A549 (cell line): ENCODE results near the gene KLHL8. TPM values are rescaled to one million over a fixed set of nuclear protein-coding genes. Genes with fewer than 3 reads are reported as not detected.

Experiments
- ATAC-seq, 2 experiments: fragments of 200-7000 bp in 1 of 2; fragments of >200 bp in 1 of 2; cut with Nextera tagmentation in 1 of 2; cut with Tn5 transposase in 1 of 2; 3 replicates each; pipeline versions ENCODE4 v1.8.0 to v1.9.1; 2018 to 2020; ENCODE audit warnings: mild to moderate bottlenecking in 1 of 2, moderate library complexity in 1 of 2
- CTCF ChIA-PET: fragments of 300-600 bp; sonication (Branson Sonifier 250); formaldehyde crosslinking; extraction: SDS; loops from one replicate; lab custom pipeline; 2021; ENCODE audit warnings: antibody characterized with exemption, inconsistent platforms; lab: Yijun Ruan, JAX
- POLR2A ChIA-PET: fragments of 350-600 bp; formaldehyde crosslinking; extraction: SDS; loops from one replicate; lab custom pipeline; 2021; ENCODE audit warnings: antibody characterized with exemption, inconsistent platforms; lab: Yijun Ruan, JAX
- DNase-seq, 2 experiments: peaks; one replicate each; pipeline versions ENCODE4 v3.0.0 to v3.0.0-alpha.2; 2011 to 2016; ENCODE audit warnings: low read depth in 1 of 2, low spot score in 1 of 2
- FAIRE-seq: peaks from 2 replicates; lab custom pipeline; 2011; peaks lifted over from hg19 to GRCh38; lab: Jason Lieb, UNC
- H3K27ac ChIP-seq, 2 experiments: fragments of >200 bp; sonication (Bioruptor Twin); formaldehyde crosslinking; 3 replicates each; pipeline ENCODE4 v1.5.1; 2016 to 2017
- H3K4me1 ChIP-seq: fragments of >200 bp; sonication (Bioruptor Twin); formaldehyde crosslinking; 3 replicates; pipeline ENCODE4 v1.6.1; 2016
- H3K4me2 ChIP-seq: fragments of >200 bp; sonication (Bioruptor Twin); formaldehyde crosslinking; 3 replicates; pipeline ENCODE4 v1.6.1; 2016
- H3K4me3 ChIP-seq: fragments of >200 bp; sonication (Bioruptor Twin); formaldehyde crosslinking; 3 replicates; pipeline ENCODE4 v1.5.1; 2016
- H3K9me3 ChIP-seq: fragments of >200 bp; sonication (Bioruptor Twin); formaldehyde crosslinking; 3 replicates; pipeline ENCODE4 v1.6.1; 2016
- CHD2 ChIP-seq: fragments of 150-350 bp; IDR thresholded peaks from 2 replicates; pipeline ENCODE4 v1.6.1; 2014; ENCODE audit warnings: low read length; ENCODE audit not compliant: partially characterized antibody
- CHD4 ChIP-seq: fragments of 200-600 bp; sonication (generic); IDR thresholded peaks from 2 replicates; pipeline ENCODE4 v1.6.1; 2016; ENCODE audit warnings: antibody characterized with exemption, mild to moderate bottlenecking, borderline replicate concordance
- EHMT2 ChIP-seq: fragments of 200-600 bp; sonication (generic); IDR thresholded peaks from 2 replicates; pipeline ENCODE4 v1.6.1; 2016; ENCODE audit warnings: antibody characterized with exemption, low read depth, mild to moderate bottlenecking, moderate library complexity
- FOSB ChIP-seq: fragments of 250-450 bp; sonication (Bioruptor Pico); IDR thresholded peaks from 2 replicates; pipeline ENCODE4 v1.5.0; 2020; ENCODE audit warnings: mild to moderate bottlenecking, moderate library complexity
- FOXS1 ChIP-seq: fragments of 250-450 bp; sonication (Bioruptor Pico); IDR thresholded peaks from 2 replicates; pipeline ENCODE4 v1.5.0; 2020; ENCODE audit warnings: mild to moderate bottlenecking, moderate library complexity
- JUN ChIP-seq, 2 experiments: fragments of >200 bp; sonication (Bioruptor Twin); formaldehyde crosslinking; IDR thresholded peaks; 2 replicates in 1 of 2; 3 replicates in 1 of 2; pipeline ENCODE4 v1.6.1; 2016 to 2017
- KDM1A ChIP-seq: fragments of 200-600 bp; sonication (generic); IDR thresholded peaks from 2 replicates; pipeline ENCODE4 v1.6.1; 2016; ENCODE audit warnings: low read depth, mild to moderate bottlenecking
- MAFK ChIP-seq: fragments of 450-650 bp; IDR thresholded peaks from 2 replicates; pipeline ENCODE4 v1.6.1; 2014; ENCODE audit not compliant: partially characterized antibody
- MAZ ChIP-seq: fragments of 150-350 bp; IDR thresholded peaks from 2 replicates; pipeline ENCODE4 v1.6.1; 2014; ENCODE audit warnings: antibody characterized with exemption, low read depth, low read length, borderline replicate concordance
- RCOR1 ChIP-seq: fragments of 150-350 bp; IDR thresholded peaks from 2 replicates; pipeline ENCODE4 v1.6.1; 2014; ENCODE audit warnings: antibody characterized with exemption, low read length, low read depth
- REST ChIP-seq: fragments of 200-600 bp; sonication (generic); IDR thresholded peaks from 2 replicates; pipeline ENCODE4 v1.6.1; 2016; ENCODE audit warnings: antibody characterized with exemption, mild to moderate bottlenecking, moderate library complexity
- ZC3H11A ChIP-seq: fragments of 450-650 bp; IDR thresholded peaks from 2 replicates; pipeline ENCODE4 v1.6.1; 2014; ENCODE audit warnings: antibody characterized with exemption, mild to moderate bottlenecking
- ZNF302 ChIP-seq: fragments of 250-450 bp; sonication (Bioruptor Pico); IDR thresholded peaks from 2 replicates; pipeline ENCODE4 v1.9.0; 2021; ENCODE audit warnings: inconsistent platforms, mild to moderate bottlenecking, moderate library complexity
- WGBS: methylation state at CpG from one replicate; pipeline ENCODE4 v1.1.6; 2017; ENCODE audit errors: missing lambda C conversion rate; 5-methylcytosine and 5-hydroxymethylcytosine counted together
- polyA plus RNA-seq, 4 experiments: library from polyadenylated mRNA; depleted of rRNA in 3 of 4; stranded (reverse); fragments of >200 nt; fragmentation: RNase III in 1 of 4; extraction: RNeasy Plus Mini Kit Qiagen cat#74134 plus additional on column Dnase treatment in 1 of 4; gene quantifications; 2 replicates in 3 of 4; 3 replicates in 1 of 4; pipeline ENCODE4 v1.2.3, GENCODE V29; 2011 to 2017
- TF ChIP-seq, protein P1 (sequence below): IDR thresholded peaks from 2 replicates; pipeline ENCODE4 v1.6.1; 2012; ENCODE audit warnings: low read depth, borderline replicate concordance
- TF ChIP-seq, protein P2 (sequence below): IDR thresholded peaks from 2 replicates; pipeline ENCODE4 v1.6.1; 2012
- TF ChIP-seq, protein P3 (sequence below): fragments of >200 bp; sonication (Bioruptor Twin); formaldehyde crosslinking; IDR thresholded peaks from 3 replicates; pipeline ENCODE4 v1.6.1; 2016
- TF ChIP-seq, protein P4 (sequence below): IDR thresholded peaks from 2 replicates; pipeline ENCODE4 v1.6.1; 2012

Gene KLHL8
- polyA plus RNA-seq, 2 of the 4 experiments (the other 2 are of a cell fraction), result 9.7 to 11.2 TPM

DNA sequence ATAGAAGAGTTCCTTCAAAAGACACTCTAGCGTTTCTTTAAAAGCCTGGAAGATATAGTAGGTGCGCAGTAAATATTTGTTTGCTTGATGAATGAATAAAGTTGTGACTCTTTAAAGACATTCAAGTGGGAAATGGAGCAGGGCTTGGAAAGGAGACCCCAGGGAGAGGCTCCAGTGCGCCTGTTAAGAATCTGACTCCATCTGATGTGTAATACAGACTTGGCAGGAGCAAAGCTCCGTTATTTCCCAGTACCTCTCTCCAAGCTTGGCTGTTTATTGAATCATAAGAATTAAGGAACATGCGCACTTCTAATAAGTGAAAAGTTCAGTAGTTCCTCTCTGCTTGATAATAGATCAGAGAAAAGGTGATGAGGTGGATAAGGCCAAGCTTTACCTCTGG, 18.8 kb upstream of the KLHL8 start:
- WGBS, result 30% methylated on average over 5 of the region's 5 CpGs
- peak overlapping the region; percentile 77 for H3K4me2 ChIP-seq
- ChIA-PET POLR2A (interaction anchor here (1.5 kb wide), 1 partner anchor 19 kb away, joined by 4 read pairs; no protein-coding TSS in a partner anchor), CTCF (interaction anchor here (1.4 to 1.6 kb wide), 2 partner anchors 25 to 114 kb away, joined by 3 to 4 read pairs; no protein-coding TSS in a partner anchor)
- H3K9me3 ChIP-seq, result peaks cover 16% of the 10 kb centered on the region; the same call in 2 of the 3 replicates
- TF ChIP-seq CHD2, result no peak
- no peak for TF ChIP-seq KDM1A
- TF ChIP-seq MAZ, result no peak
- TF ChIP-seq MAFK, result no peak
- TF ChIP-seq REST, result no peak
- TF ChIP-seq ZNF302, result no peak
- TF ChIP-seq FOXS1 (CRISPR knock-in tag), result no peak
- TF ChIP-seq, protein P1, sequence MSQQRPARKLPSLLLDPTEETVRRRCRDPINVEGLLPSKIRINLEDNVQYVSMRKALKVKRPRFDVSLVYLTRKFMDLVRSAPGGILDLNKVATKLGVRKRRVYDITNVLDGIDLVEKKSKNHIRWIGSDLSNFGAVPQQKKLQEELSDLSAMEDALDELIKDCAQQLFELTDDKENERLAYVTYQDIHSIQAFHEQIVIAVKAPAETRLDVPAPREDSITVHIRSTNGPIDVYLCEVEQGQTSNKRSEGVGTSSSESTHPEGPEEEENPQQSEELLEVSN, result no peak
- no peak for FAIRE-seq
- H3K27ac ChIP-seq, result peak overlapping the region; percentile 78 to 79
- peaks cover 48% of the 10 kb centered on the region for H3K4me1 ChIP-seq
- DNase-seq, result no peak
- H3K4me3 ChIP-seq, result peak overlapping the region; percentile 33; the same call in 1 of the 3 replicates
- ATAC-seq, result peak; percentile 12 to 51; a peak in 1 of 6 replicates

GRCh38 chr4:87236861-87237260, 16.4 kb upstream of the KLHL8 start:
- 84% methylated on average over 9 of the region's 9 CpGs for WGBS
- ChIA-PET CTCF (interaction anchor here (0.6 to 1.6 kb wide), 6 partner anchors 8 to 741 kb away, joined by 3 to 8 read pairs (median 5); no protein-coding TSS in a partner anchor), POLR2A (no interaction called here)
- no peak for FAIRE-seq
- peak overlapping the region; percentile 50 for H3K4me2 ChIP-seq
- no peak for TF ChIP-seq ZC3H11A
- TF ChIP-seq, all 56 proteins: peak for 0
- H3K4me1 ChIP-seq, result peaks cover 48% of the 10 kb centered on the region
- ATAC-seq (no peak), DNase-seq (no peak)
- peak overlapping the region; percentile 45 to 84; a peak in 3 of 6 replicates for H3K27ac ChIP-seq
- peaks cover 5% of the 10 kb centered on the region; the same call in 2 of the 3 replicates for H3K9me3 ChIP-seq
- H3K4me3 ChIP-seq, result no peak overlapping the region

- H3K9me3 ChIP-seq, result no peaks in the 10 kb centered on the region
- peak overlapping the region; percentile 77 to 84 for H3K27ac ChIP-seq
- ATAC-seq (peak in 1 of 2 experiments; percentile 43; a peak in 3 of 6 replicates), DNase-seq (no peak), FAIRE-seq (no peak)
- peak; percentile 2 for TF ChIP-seq MAFK
- TF ChIP-seq, protein P2, sequence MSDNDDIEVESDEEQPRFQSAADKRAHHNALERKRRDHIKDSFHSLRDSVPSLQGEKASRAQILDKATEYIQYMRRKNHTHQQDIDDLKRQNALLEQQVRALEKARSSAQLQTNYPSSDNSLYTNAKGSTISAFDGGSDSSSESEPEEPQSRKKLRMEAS, result no peak
- ChIA-PET POLR2A (no interaction called here), CTCF (interaction anchor here (0.6 to 2.0 kb wide), 11 partner anchors 8 to 299 kb away, joined by 3 to 17 read pairs (median 3); no protein-coding TSS in a partner anchor)
- H3K4me3 ChIP-seq, result peak overlapping the region; percentile 47
- 24% methylated on average over 4 of the region's 4 CpGs for WGBS
- H3K4me1 ChIP-seq, result peaks cover 39% of the 10 kb centered on the region
- H3K4me2 ChIP-seq, result peak overlapping the region; percentile 78
These were observed 14.7 kb upstream of the KLHL8 start for GRCh38 chr4:87235020-87235671.

DNA sequence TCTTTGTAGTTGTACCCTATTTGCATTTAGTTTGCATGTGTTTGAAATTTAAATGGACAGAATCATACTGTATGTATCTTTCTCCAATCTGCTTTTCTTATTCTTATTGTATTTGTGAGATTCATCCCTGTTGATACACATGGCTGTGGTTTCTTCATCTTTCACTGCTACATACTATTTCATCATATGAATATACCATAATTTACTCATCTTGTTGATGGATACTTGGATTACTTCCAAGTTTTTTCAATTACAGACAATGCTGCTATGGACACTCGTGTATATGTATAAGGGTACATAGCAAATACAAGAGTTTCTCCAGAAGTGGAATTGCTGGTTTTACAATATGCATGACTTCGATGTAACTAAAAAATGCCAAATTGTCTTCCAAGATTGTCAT, 11.8 kb upstream of the KLHL8 start:
- Histone ChIP-seq H3K9me3 (no peaks in the 10 kb centered on the region), H3K27ac (no peak overlapping the region), H3K4me2 (no peak overlapping the region), H3K4me3 (no peak overlapping the region), H3K4me1 (peaks cover 25% of the 10 kb centered on the region)
- DNase-seq (no peak), ATAC-seq (no peak), FAIRE-seq (no peak)
- ChIA-PET CTCF (no interaction called here), POLR2A (no interaction called here)
- WGBS, result 61% methylated on average over 2 of the region's 2 CpGs
- no peak for TF ChIP-seq JUN (IDR thresholded peaks at IDR 0.05)
- TF ChIP-seq, protein P3, sequence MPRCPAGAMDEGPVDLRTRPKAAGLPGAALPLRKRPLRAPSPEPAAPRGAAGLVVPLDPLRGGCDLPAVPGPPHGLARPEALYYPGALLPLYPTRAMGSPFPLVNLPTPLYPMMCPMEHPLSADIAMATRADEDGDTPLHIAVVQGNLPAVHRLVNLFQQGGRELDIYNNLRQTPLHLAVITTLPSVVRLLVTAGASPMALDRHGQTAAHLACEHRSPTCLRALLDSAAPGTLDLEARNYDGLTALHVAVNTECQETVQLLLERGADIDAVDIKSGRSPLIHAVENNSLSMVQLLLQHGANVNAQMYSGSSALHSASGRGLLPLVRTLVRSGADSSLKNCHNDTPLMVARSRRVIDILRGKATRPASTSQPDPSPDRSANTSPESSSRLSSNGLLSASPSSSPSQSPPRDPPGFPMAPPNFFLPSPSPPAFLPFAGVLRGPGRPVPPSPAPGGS, result no peak
- TF ChIP-seq CHD4, result no peak
- TF ChIP-seq RCOR1, result no peak
- TF ChIP-seq REST, result no peak
- no peak for TF ChIP-seq FOSB (CRISPR knock-in tag)
- TF ChIP-seq, protein P4, sequence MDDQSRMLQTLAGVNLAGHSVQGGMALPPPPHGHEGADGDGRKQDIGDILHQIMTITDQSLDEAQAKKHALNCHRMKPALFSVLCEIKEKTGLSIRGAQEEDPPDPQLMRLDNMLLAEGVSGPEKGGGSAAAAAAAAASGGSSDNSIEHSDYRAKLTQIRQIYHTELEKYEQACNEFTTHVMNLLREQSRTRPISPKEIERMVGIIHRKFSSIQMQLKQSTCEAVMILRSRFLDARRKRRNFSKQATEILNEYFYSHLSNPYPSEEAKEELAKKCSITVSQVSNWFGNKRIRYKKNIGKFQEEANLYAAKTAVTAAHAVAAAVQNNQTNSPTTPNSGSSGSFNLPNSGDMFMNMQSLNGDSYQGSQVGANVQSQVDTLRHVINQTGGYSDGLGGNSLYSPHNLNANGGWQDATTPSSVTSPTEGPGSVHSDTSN, result no peak
- no peak for TF ChIP-seq EHMT2
